Left ventricle myocardium inferior (tissue), 1 donor: ENCODE data around the gene TMEM87A. TPM values are rescaled to one million over a fixed set of nuclear protein-coding genes. Genes with fewer than 3 reads are reported as not detected.
A peak's percentile ranks its signal among the peaks of the same experiment; 100 is the strongest.

Source experiments
- DNase-seq: peaks from one replicate; pipeline ENCODE4 v3.0.0-alpha.2; 2020
- H3K27ac ChIP-seq: fragments of 200-600 bp; replicated peaks from 2 replicates; pipeline ENCODE4 v1.8.0; 2021
- H3K27me3 ChIP-seq: fragments of 200-600 bp; 2 replicates; pipeline ENCODE4 v1.8.0; 2021; ENCODE audit warnings: low read depth
- H3K36me3 ChIP-seq: fragments of 200-600 bp; 2 replicates; pipeline ENCODE4 v1.8.0; 2021
- H3K4me1 ChIP-seq: fragments of 200-600 bp; 2 replicates; pipeline ENCODE4 v1.8.0; 2021
- H3K4me3 ChIP-seq: fragments of 200-600 bp; 2 replicates; pipeline ENCODE4 v1.8.0; 2021; ENCODE audit warnings: mild to moderate bottlenecking, moderate library complexity
- H3K9me3 ChIP-seq: fragments of 200-600 bp; replicated peaks from 2 replicates; pipeline ENCODE4 v1.8.0; 2021
- CTCF ChIP-seq: fragments of 200-600 bp; IDR thresholded peaks from 2 replicates; pipeline ENCODE4 v1.8.0; 2021; ENCODE audit warnings: antibody characterized with exemption, mild to moderate bottlenecking, borderline replicate concordance
- intact Hi-C: fragments of 100-400 bp; cut with micrococcal nuclease; formaldehyde crosslinking; loops from one replicate; pipeline ENCODE4 v1.11.0; 2022
- total RNA-seq: library from RNA; stranded (reverse); fragmentation: NEBNext Ultra II Directional; extraction: Animal tissue kit (Norgen Biotek cat#: 25700); gene quantifications from one replicate; pipeline ENCODE4 v1.2.1, GENCODE V29; 2021
- donor health status: DM: no; HTN: yes; CAD: no; lungs with severe emphysema.

TMEM87A gene
- total RNA-seq, 1 donor from 2014 or later, result 16.4 TPM

GRCh38 chr15:42214600-42214999 is 58.6 kb downstream of the TMEM87A start:
- intact Hi-C loops, result no loop called here
- peaks cover 72% of the 10 kb centered on the region for H3K36me3 ChIP-seq
- no peak overlapping the region for H3K4me3 ChIP-seq

GRCh38 chr15:42213511-42213910 is 59.7 kb downstream of the TMEM87A start:
- H3K4me1 ChIP-seq, result peaks cover 9% of the 10 kb centered on the region
- H3K9me3 ChIP-seq, result no peaks in the 10 kb centered on the region
- H3K27ac ChIP-seq, result no peak overlapping the region
- intact Hi-C loops, result no loop called here
- peaks cover 62% of the 10 kb centered on the region for H3K36me3 ChIP-seq
- no peak for DNase-seq
- TF ChIP-seq CTCF, result no peak
- H3K4me3 ChIP-seq, result no peak overlapping the region
- H3K27me3 ChIP-seq, result no peaks in the 10 kb centered on the region

More at GRCh38 chr15:42214600-42214999, 58.6 kb downstream of the TMEM87A start:
- no peak for TF ChIP-seq CTCF
- no peak for DNase-seq
- Histone ChIP-seq H3K27ac (no peak overlapping the region), H3K4me1 (peaks cover 7% of the 10 kb centered on the region), H3K27me3 (no peaks in the 10 kb centered on the region), H3K9me3 (no peaks in the 10 kb centered on the region)

DNA sequence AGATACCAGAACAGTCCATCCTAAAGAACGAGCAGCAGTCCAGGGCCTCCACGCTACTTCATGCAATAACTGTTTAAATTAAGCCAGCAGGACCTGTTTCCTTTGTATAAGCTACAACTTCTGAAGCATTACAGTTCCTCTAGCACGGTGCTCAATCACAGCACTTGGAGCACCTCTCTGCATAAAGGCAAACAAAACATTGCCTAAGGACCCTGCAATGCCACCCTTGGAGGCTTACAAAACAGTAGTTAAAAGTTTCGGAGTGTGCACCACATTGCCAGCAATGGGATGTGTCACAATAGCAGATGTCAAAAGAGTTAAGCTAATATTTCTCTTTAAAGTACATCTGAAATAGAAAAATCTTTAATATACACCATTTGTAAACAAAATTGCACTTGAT is 62.5 kb downstream of the TMEM87A start:
- no peak for DNase-seq
- Histone ChIP-seq H3K9me3 (no peaks in the 10 kb centered on the region), H3K27ac (no peak overlapping the region), H3K4me3 (no peak overlapping the region), H3K4me1 (peaks cover 29% of the 10 kb centered on the region), H3K27me3 (no peaks in the 10 kb centered on the region), H3K36me3 (peaks cover 40% of the 10 kb centered on the region)
- intact Hi-C loops, result no loop called here
- no peak for TF ChIP-seq CTCF

GRCh38 chr15:42207674-42208579 is 65.3 kb downstream of the TMEM87A start, which contains the start of gene VPS39:
Gene VPS39 (minus strand): TSS chr15:42208304. CDS start chr15:42208153, 151 bp downstream.
- Histone ChIP-seq H3K27me3 (no peaks in the 10 kb centered on the region), H3K36me3 (peaks cover 34% of the 10 kb centered on the region), H3K9me3 (no peaks in the 10 kb centered on the region), H3K27ac (peak within 1 kb of the TSS; percentile 86), H3K4me3 (peak within 1 kb of the TSS; percentile 96), H3K4me1 (peaks cover 29% of the 10 kb centered on the region)
- peak; percentile 87 for DNase-seq
- intact Hi-C loops, result no loop called here
- no peak for TF ChIP-seq CTCF

DNA sequence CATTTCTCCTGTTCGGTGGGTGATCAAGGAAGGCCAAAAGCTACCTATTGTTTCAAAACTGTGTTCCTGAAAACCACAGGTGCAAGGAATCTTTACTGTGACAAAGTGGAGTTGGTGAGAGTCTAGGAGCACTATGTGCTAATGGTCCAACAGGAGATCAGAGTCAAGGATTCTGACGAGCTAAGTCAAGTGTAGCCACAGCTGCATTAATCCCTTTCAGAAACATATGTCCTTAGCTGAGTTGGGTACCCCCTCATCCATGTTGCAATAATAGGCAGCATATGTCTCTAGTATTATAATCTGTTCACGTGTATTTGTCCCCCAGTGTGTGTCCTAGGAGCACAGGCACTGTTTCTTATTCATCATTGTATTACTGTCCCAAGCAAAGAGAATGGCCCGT is 66.8 kb downstream of the TMEM87A start:
- no peak for DNase-seq
- TF ChIP-seq CTCF, result no peak
- Histone ChIP-seq H3K9me3 (no peaks in the 10 kb centered on the region), H3K4me3 (no peak overlapping the region), H3K27ac (no peak overlapping the region), H3K4me1 (peaks cover 33% of the 10 kb centered on the region), H3K27me3 (no peaks in the 10 kb centered on the region), H3K36me3 (peaks cover 20% of the 10 kb centered on the region)
- intact Hi-C loops, result no loop called here
